ENCODE results near the gene GLIS1. TPM values are rescaled to one million over a fixed set of nuclear protein-coding genes. Genes with fewer than 3 reads are reported as not detected.

Gene GLIS1
- total and polyA plus RNA-seq, 2 experiments from 2014 or later = 0.26 to 0.31 TPM

- no peaks in the 10 kb centered on the region for H3K9me3 Mint-ChIP-seq
- Histone ChIP-seq H3K27ac (ENCODE audit: low read depth) (no peak overlapping the region), H2AFZ (no peak overlapping the region), H4K20me1 (replicated peaks; ENCODE audit: insufficient read depth) (no peaks in the 10 kb centered on the region), H3K9me2 (ENCODE audit: insufficient read depth) (no peaks in the 10 kb centered on the region), H3K4me1 (ENCODE audit: insufficient read depth) (no peaks in the 10 kb centered on the region), H3K79me2 (replicated peaks; ENCODE audit: insufficient read depth) (no peaks in the 10 kb centered on the region), H3K27me3 (ENCODE audit: insufficient read depth) (no peaks in the 10 kb centered on the region), H3K4me2 (no peak overlapping the region), H3F3A (replicated peaks; ENCODE audit: low read depth) (no peaks in the 10 kb centered on the region), H3K36me3 (ENCODE audit: insufficient read depth) (no peaks in the 10 kb centered on the region), H3K4me3 (no peak overlapping the region)
- TF ChIP-seq POLR2AphosphoS5 (IDR thresholded peaks at IDR 0.05; ENCODE audit: low read depth) (no peak), CTCF (conservative IDR thresholded peaks at IDR 0.05; ENCODE audit: low read depth in 2 of 2) (no peak), ETS1 (IDR thresholded peaks at IDR 0.05) (no peak), ZNF331 (CRISPR knock-in tag; IDR thresholded peaks at IDR 0.05; ENCODE audit: low read depth) (no peak), ZNF114 (CRISPR knock-in tag; IDR thresholded peaks at IDR 0.05) (no peak), CREB1 (CRISPR knock-in tag; IDR thresholded peaks at IDR 0.05; ENCODE audit: low read depth) (no peak)
- no peaks in the 10 kb centered on the region for H3K36me3 Mint-ChIP-seq (ENCODE audit: low read depth)
- no peak overlapping the region for H3K27ac Mint-ChIP-seq
- no peaks in the 10 kb centered on the region for H3K27me3 Mint-ChIP-seq (ENCODE audit: insufficient read depth, low read depth, poor library complexity)
- ATAC-seq (no peak), DNase-seq (ENCODE audit: low spot score) (no peak)
- H3K4me1 Mint-ChIP-seq = peaks cover 14% of the 10 kb centered on the region
- H3K4me3 Mint-ChIP-seq = no peak overlapping the region
These were observed 156.5 kb downstream of the GLIS1 start for GRCh38 chr1:53582211-53583020.

GRCh38 chr1:53581476-53581875 lies 157.5 kb downstream of the GLIS1 start:
- no peaks in the 10 kb centered on the region for H3F3A ChIP-seq (replicated peaks; ENCODE audit: low read depth)
- no peak for DNase-seq (ENCODE audit: low spot score)
- no peak for ATAC-seq

More at GRCh38 chr1:53581476-53581875, 157.5 kb downstream of the GLIS1 start:
- H3K27ac Mint-ChIP-seq = no peak overlapping the region
- no peaks in the 10 kb centered on the region for H4K20me1 ChIP-seq (replicated peaks; ENCODE audit: insufficient read depth)
- no peaks in the 10 kb centered on the region for H3K79me2 ChIP-seq (replicated peaks; ENCODE audit: insufficient read depth)
- H3K36me3 Mint-ChIP-seq (ENCODE audit: low read depth) = no peaks in the 10 kb centered on the region
- no peak overlapping the region for H3K4me2 ChIP-seq
- no peaks in the 10 kb centered on the region for H3K27me3 ChIP-seq (ENCODE audit: insufficient read depth)
- no peaks in the 10 kb centered on the region for H3K36me3 ChIP-seq (ENCODE audit: insufficient read depth)
- no peaks in the 10 kb centered on the region for H3K9me2 ChIP-seq (ENCODE audit: insufficient read depth)
- H3K4me3 ChIP-seq = no peak overlapping the region
- H3K27me3 Mint-ChIP-seq (ENCODE audit: insufficient read depth, low read depth, poor library complexity) = peaks cover 6% of the 10 kb centered on the region
- H3K4me3 Mint-ChIP-seq = no peak overlapping the region
- TF ChIP-seq STAT1 (IDR thresholded peaks at IDR 0.05; ENCODE audit: unreplicated experiment) = no peak
- TF ChIP-seq ZNF114 (CRISPR knock-in tag; IDR thresholded peaks at IDR 0.05) = no peak
- H2AFZ ChIP-seq = no peak overlapping the region
- peaks cover 23% of the 10 kb centered on the region for H3K4me1 Mint-ChIP-seq
- no peaks in the 10 kb centered on the region; the same call in 1 of the 2 replicates for H3K4me1 ChIP-seq (ENCODE audit: insufficient read depth)
- no peak overlapping the region for H3K27ac ChIP-seq (ENCODE audit: low read depth)
- no peaks in the 10 kb centered on the region for H3K9me3 Mint-ChIP-seq

Data from GM23338 (cell line).